Activated CD8-positive, alpha-beta T cell treated with anti-CD3 and anti-CD28 coated beads for 36 hours (primary cell): ENCODE results near the gene FGD4. TPM values are rescaled to one million over a fixed set of nuclear protein-coding genes. Genes with fewer than 3 reads are reported as not detected.

ENCODE experiments used
- ATAC-seq: fragments of 200-7000 bp; cut with Tn5 transposase; one replicate; pipeline ENCODE4 v1.10.0; 2021; ENCODE audit warnings: mild to moderate bottlenecking, moderate library complexity
- CTCF ChIA-PET: fragments of 350-600 bp; sonication (Branson Sonifier 250); formaldehyde crosslinking; loops from one replicate; lab custom pipeline; 2021; ENCODE audit warnings: antibody characterized with exemption; lab: Charles Lee
- POLR2A ChIA-PET: fragments of 350-600 bp; sonication (Branson Sonifier 250); formaldehyde crosslinking; loops from one replicate; lab custom pipeline; 2021; ENCODE audit warnings: antibody characterized with exemption; lab: Charles Lee
- DNase-seq: peaks from one replicate; pipeline ENCODE4 v3.0.0-alpha.2; 2020
- H3K27ac Mint-ChIP-seq: one replicate; pipeline ENCODE4 v1.8.0; 2021; ENCODE audit warnings: mild to moderate bottlenecking, mixed read lengths
- H3K27me3 Mint-ChIP-seq: one replicate; pipeline ENCODE4 v1.8.0; 2021; ENCODE audit warnings: mixed read lengths
- H3K36me3 Mint-ChIP-seq: one replicate; pipeline ENCODE4 v1.8.0; 2021; ENCODE audit warnings: low read depth, mixed read lengths
- H3K4me1 Mint-ChIP-seq: one replicate; pipeline ENCODE4 v1.8.0; 2021; ENCODE audit warnings: low read depth, mixed read lengths
- H3K4me3 Mint-ChIP-seq: one replicate; pipeline ENCODE4 v1.8.0; 2021; ENCODE audit warnings: mild to moderate bottlenecking, moderate library complexity, mixed read lengths
- H3K9me3 Mint-ChIP-seq: one replicate; pipeline ENCODE4 v1.8.0; 2021; ENCODE audit warnings: mixed read lengths
- CTCF ChIP-seq: fragments of 200-600 bp; IDR thresholded peaks from one replicate; pipeline ENCODE4 v1.8.0; 2022; ENCODE audit warnings: antibody characterized with exemption, mild to moderate bottlenecking
- intact Hi-C: fragments of 100-400 bp; cut with micrococcal nuclease; formaldehyde crosslinking; loops from one replicate; pipeline ENCODE4 v1.10.0; 2022
- total RNA-seq, 2 experiments: library from RNA; stranded (reverse); gene quantifications; one replicate each; pipeline ENCODE4 v1.2.3, GENCODE V29; 2021

The FGD4 gene
- total RNA-seq, 2 experiments from 2014 or later, result 0.05 to 0.25 TPM

DNA sequence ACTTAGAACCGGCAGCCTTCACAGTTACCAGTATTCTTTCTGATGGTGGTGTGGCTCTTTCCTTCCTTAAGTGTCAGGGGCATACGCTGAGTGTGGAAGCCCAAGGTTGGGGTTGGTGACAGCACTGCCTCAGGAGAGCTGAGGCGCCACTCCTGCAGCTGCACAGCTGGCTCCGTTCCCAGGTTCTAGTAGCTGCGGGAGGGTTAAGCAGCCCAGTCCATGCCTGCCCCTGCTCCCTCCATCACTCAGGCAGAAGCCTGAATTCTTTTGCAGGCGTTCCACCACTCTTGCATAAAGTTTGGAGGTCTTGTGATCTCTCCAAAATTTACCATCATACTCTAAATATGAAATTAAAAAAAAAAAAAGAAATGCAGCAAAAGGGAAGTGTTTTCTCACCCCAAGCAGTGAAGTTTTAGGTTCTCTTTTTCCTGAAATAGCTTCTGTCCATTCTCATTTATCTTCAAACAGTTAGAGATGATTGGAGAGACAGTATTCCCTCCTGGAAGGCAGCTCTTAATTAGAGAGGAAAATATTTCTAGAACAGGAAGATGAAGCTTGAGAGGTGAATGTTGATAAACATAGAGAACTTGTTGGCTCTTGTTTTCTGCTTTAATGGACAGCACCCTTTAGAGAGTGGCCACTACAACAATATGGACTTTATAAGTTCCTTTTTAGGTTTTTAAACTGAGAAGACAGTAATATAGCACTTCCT lies 136.1 kb downstream of the FGD4 start:
- ATAC-seq, result no peak
- CTCF ChIA-PET, result interaction anchor here (1.2 kb wide), 1 partner anchor 9 kb away, joined by 3 read pairs; no protein-coding TSS in a partner anchor
- DNase-seq, result no peak

DNA sequence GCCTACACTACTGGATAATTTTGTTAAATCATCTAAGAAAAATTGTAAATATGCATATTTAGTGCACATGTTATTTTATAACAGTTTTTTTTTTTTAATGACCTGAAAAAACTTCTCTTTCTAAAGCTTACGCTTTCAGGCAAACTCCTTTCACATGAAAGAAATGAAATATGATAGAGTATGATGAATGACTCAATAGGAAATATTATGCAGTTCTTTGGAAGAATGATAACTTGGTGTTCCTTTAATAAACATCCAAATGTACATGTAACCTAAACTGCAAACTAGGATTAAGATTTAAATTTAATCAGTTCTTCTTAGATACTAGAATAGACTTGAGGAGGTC lies 136.6 kb downstream of the FGD4 start:
- intact Hi-C loops, result no loop called here
- Mint-ChIP-seq H3K9me3 (no peaks in the 10 kb centered on the region), H3K27ac (no peak overlapping the region), H3K36me3 (no peaks in the 10 kb centered on the region), H3K4me3 (no peak overlapping the region), H3K4me1 (peaks cover 2% of the 10 kb centered on the region), H3K27me3 (peaks cover 8% of the 10 kb centered on the region)
- ChIA-PET POLR2A (interaction anchor here (0.6 kb wide), 1 partner anchor 9 kb away, joined by 3 read pairs; no protein-coding TSS in a partner anchor), CTCF (interaction anchor here (0.7 to 1.2 kb wide), 3 partner anchors 9 to 169 kb away, joined by 3 read pairs; no protein-coding TSS in a partner anchor)
- ATAC-seq (no peak), DNase-seq (no peak)
- TF ChIP-seq CTCF, result no peak

More for the DNA sequence above, 136.1 kb downstream of the FGD4 start:
- peaks cover 2% of the 10 kb centered on the region for H3K4me1 Mint-ChIP-seq
- intact Hi-C loops, result no loop called here
- no peak overlapping the region for H3K4me3 Mint-ChIP-seq
- peaks cover 8% of the 10 kb centered on the region for H3K27me3 Mint-ChIP-seq
- no peak overlapping the region for H3K27ac Mint-ChIP-seq
- POLR2A ChIA-PET, result no interaction called here
- no peak for TF ChIP-seq CTCF
- H3K9me3 Mint-ChIP-seq, result no peaks in the 10 kb centered on the region
- no peaks in the 10 kb centered on the region for H3K36me3 Mint-ChIP-seq

DNA sequence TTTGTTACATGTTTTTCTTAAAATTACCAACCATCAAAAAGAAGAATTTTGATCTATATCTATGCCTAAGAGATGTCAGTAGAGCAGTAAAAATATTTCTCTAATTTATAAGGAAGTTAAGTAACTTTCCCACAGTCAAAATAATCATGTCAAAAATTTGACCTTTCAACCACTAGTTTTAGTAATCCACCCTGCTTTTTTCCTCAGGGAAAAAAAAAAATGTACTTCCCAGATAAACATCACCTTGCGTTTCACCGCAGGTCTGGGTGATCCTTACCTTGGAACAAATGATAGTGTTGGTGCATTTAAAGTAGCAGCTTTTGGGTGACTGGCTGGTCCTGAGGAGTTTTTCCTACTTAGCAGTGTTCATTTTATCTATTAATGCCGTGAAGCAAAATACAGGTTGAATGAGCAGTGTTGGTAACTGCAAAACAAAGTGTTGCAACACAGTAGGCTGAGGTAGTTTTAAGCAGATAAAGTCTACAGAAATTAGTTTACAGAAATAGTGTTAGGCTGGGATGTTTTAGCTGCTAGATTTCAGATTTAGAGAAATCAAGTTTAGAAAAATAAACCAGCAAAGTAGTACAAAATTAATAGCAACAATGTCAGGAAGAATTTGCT lies 142.5 kb downstream of the FGD4 start:
- no peak for DNase-seq
- no peak overlapping the region for H3K4me3 Mint-ChIP-seq
- no peak overlapping the region for H3K27ac Mint-ChIP-seq
- H3K27me3 Mint-ChIP-seq, result peaks cover 4% of the 10 kb centered on the region
- H3K4me1 Mint-ChIP-seq, result no peaks in the 10 kb centered on the region
- no peaks in the 10 kb centered on the region for H3K36me3 Mint-ChIP-seq
- ChIA-PET POLR2A (no interaction called here), CTCF (no interaction called here)
- intact Hi-C loops, result no loop called here
- ATAC-seq, result no peak
- TF ChIP-seq CTCF, result no peak
- no peaks in the 10 kb centered on the region for H3K9me3 Mint-ChIP-seq

- no peak for TF ChIP-seq CTCF
- DNase-seq (no peak), ATAC-seq (no peak)
- H3K4me1 Mint-ChIP-seq, result no peaks in the 10 kb centered on the region
- no peaks in the 10 kb centered on the region for H3K9me3 Mint-ChIP-seq
- H3K27ac Mint-ChIP-seq, result no peak overlapping the region
- intact Hi-C loops, result no loop called here
- ChIA-PET POLR2A (no interaction called here), CTCF (no interaction called here)
- no peaks in the 10 kb centered on the region for H3K36me3 Mint-ChIP-seq
- H3K4me3 Mint-ChIP-seq, result no peak overlapping the region
- no peaks in the 10 kb centered on the region for H3K27me3 Mint-ChIP-seq
These were observed 143.3 kb downstream of the FGD4 start for GRCh38 chr12:32542428-32543229.
